ENCODE data around the gene CTNNBIP1.

- no peak for TF ChIP-seq MAX (IDR thresholded peaks at IDR 0.05)
- TF ChIP-seq ZBTB7A (IDR thresholded peaks at IDR 0.05; ENCODE audit: low read depth) = no peak
- TF ChIP-seq RAD21 (IDR thresholded peaks at IDR 0.05; ENCODE audit: low read depth) = no peak
- no peak for TF ChIP-seq EP300 (IDR thresholded peaks at IDR 0.05; ENCODE audit: borderline replicate concordance)
- TF ChIP-seq YY1 (IDR thresholded peaks at IDR 0.05; ENCODE audit: low read depth) = no peak
- TF ChIP-seq FOXM1 (IDR thresholded peaks at IDR 0.05; ENCODE audit: borderline replicate concordance, low read depth) = no peak
- no peak for TF ChIP-seq USF1 (IDR thresholded peaks at IDR 0.05)
- TF ChIP-seq CREB1 (IDR thresholded peaks at IDR 0.05; ENCODE audit: low read depth) = no peak
- no peak for TF ChIP-seq REST (IDR thresholded peaks at IDR 0.05; ENCODE audit: low read depth)
Observed at GRCh38 chr1:9853249-9853595, 56.8 kb downstream of the CTNNBIP1 start.
